NCI-H226 (cell line): ENCODE measurements around the gene FES.

Experiments used
- DNase-seq: peaks from one replicate; pipeline ENCODE4 v3.0.0-alpha.2; 2015

The FES gene

GRCh38 chr15:90933301-90933700 lies 49.0 kb downstream of the FES start:
- no peak for DNase-seq

- peak; percentile 78 for DNase-seq
Measured at GRCh38 chr15:90934256-90934948, 50.1 kb downstream of the FES start.

GRCh38 chr15:90934949-90935751 lies 50.8 kb downstream of the FES start, which contains the start of gene UNC45A:
TSS of gene UNC45A (plus strand) at chr15:90935285. CDS start at chr15:90935325, 40 bp downstream.
- DNase-seq = peak; percentile 92

DNA sequence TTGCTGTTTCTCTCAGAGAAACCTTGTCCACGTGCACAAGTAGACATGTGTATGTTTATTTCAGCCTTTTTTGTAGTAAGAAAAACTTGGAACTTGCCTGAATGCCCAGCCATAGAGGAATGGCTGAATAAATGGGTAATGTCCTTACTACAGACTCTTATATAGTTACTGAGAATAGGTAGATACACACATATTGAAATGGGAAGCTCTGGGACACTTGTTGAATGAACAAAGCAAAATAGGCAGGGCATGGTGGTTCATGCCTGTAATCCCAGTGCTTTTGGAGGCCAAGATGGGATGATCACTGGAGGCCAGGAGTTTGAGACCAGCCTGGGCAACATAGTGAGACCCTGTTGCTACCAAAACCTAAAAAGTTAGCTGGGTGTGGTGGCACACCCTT lies 52.5 kb downstream of the FES start:
- DNase-seq = no peak

DNA sequence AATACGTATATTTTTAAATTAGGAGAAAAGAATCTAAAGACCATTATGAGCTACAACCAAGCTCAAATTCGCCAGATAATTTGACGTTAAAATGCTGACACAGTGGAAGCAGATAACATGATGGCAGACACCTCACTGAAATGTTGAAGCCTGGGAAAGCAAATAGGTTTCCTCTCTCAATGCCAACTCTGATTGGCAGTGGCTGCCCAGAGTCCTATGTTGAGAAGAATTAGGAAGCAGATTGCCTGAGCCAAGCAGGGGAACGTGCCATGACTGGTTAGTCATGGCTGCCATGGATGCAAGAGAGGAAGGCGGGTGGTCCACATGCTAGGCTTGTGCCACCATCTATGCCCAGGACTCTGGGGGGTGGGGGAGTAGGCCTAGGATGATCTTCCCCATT lies 54.0 kb downstream of the FES start:
- DNase-seq = no peak

- DNase-seq = no peak
Measured at GRCh38 chr15:90939756-90940155, 55.5 kb downstream of the FES start.

DNA sequence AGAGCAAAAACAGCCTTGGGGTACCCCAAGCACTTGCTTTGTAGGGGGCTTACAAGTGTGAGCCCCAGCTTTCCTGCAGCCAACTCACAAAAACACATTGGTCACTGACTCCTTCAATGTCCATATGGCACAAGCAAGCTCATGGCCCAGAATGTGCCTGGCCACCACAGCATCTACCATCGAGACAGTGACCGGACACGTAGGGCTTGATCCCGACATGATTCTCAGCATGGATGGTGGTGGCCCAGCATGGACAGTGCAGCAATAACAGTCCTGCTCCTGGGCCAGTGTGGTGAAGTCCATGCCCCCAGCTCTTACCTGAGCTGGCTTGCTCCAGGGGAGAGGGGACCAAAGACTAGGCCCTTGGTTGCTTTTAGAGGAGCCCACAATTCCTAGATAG lies 56.7 kb downstream of the FES start:
- DNase-seq = no peak

GRCh38 chr15:90942354-90943120 lies 58.2 kb downstream of the FES start:
- no peak for DNase-seq

- DNase-seq = no peak
Measured at GRCh38 chr15:90945091-90945490, 60.8 kb downstream of the FES start.
